Measurements from ENCODE around the gene IGSF3.
"Not testable (repeated sequence)": the region's sequence is repeated elsewhere in the genome, so short reads cannot be mapped to it uniquely, and the experiment has no call there.

GRCh38 chr1:116606067-116606466 is 61.5 kb downstream of the IGSF3 start:
- not testable (repeated sequence) for TF ChIP-seq EP300, CTCF, POLR2A (IDR thresholded peaks at IDR 0.05)
